Activated CD4-positive, alpha-beta T cell treated with anti-CD3 and anti-CD28 coated beads, Interleukin-2, amount 10 ng/mL, durations not matched to agents 24 days and 14 days (primary cell): Measurements from ENCODE around the gene LMF1. TPM values are rescaled to one million over a fixed set of nuclear protein-coding genes. Genes with fewer than 3 reads are reported as not detected.

ENCODE experiments used
- DNase-seq: peaks from one replicate; pipeline ENCODE4 v3.0.0; 2022
- H3K27ac Mint-ChIP-seq: one replicate; pipeline ENCODE4 v1.8.0; 2022; ENCODE audit warnings: mild to moderate bottlenecking, mixed read lengths
- H3K27me3 Mint-ChIP-seq: one replicate; pipeline ENCODE4 v1.8.0; 2022; ENCODE audit warnings: mixed read lengths
- H3K36me3 Mint-ChIP-seq: one replicate; pipeline ENCODE4 v1.8.0; 2022; ENCODE audit warnings: low read depth, mild to moderate bottlenecking, mixed read lengths
- H3K4me1 Mint-ChIP-seq: one replicate; pipeline ENCODE4 v1.8.0; 2021; ENCODE audit warnings: mixed read lengths
- H3K4me3 Mint-ChIP-seq: one replicate; pipeline ENCODE4 v1.8.0; 2022; ENCODE audit warnings: mild to moderate bottlenecking, moderate library complexity, mixed read lengths
- H3K9me3 Mint-ChIP-seq: one replicate; pipeline ENCODE4 v1.8.0; 2021; ENCODE audit warnings: mixed read lengths
- intact Hi-C: fragments of 100-400 bp; cut with micrococcal nuclease; formaldehyde crosslinking; loops from one replicate; pipeline ENCODE4 v1.15.1; 2023
- total RNA-seq: library from RNA; stranded (reverse); gene quantifications from 2 replicates; pipeline ENCODE4 v1.2.3, GENCODE V29; 2022

The LMF1 gene
- total RNA-seq, result 10.4 and 11.9 TPM in 2 replicates

DNA sequence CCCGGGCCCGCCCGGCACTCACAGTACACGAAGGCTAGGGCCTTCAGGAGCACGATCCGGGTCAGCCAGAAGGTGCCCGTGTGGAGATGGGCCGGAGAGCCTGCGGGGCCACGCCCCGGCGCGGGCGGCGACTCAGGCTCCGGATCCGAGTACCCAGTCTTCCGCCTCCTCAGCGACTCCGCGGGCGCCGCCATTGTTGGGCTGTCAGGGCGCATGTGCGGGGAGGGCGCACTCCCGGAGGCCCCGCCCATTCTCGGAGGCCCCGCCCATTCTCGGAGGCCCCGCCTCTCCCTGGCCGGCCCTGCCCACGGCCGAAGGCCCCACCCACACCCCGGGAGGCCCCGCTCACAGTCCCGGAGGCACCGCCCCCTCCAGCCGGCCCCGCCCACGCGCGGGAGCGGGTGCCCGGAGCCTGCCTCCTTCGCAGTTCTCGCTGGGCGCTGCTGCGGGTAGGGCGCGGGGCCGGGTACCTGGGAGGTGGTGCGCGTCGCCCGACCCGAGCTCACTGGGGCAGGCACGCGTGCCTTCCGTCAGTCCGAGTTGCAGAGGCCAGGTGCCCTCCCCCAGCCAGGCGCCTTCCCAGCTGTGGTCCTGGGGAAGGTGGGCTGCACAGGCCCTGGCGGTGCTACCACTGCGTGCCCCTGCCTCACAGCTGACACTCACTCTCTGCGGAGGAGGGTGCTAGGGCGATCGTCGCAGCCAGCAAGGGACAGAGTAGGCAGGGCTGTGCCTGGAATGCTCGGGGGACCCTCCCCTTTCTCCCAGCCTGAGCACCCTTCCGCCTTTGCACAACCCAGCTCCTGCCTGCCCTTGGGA is at the start of gene LMF1:
Gene LMF1 (minus strand): TSS at position 219 of the 816 bp plus-strand sequence. CDS start 4 bp downstream, at position 215.
- intact Hi-C loops, result loop anchor here (1.0 to 2.0 kb wide), 2 partner anchors 10 to 34 kb away; partner anchors contain the start of gene SOX8
- H3K36me3 Mint-ChIP-seq, result peaks cover 13% of the 10 kb centered on the region
- H3K27ac Mint-ChIP-seq, result peak within 1 kb of the TSS; percentile 62
- peaks cover 11% of the 10 kb centered on the region for H3K4me1 Mint-ChIP-seq
- H3K27me3 Mint-ChIP-seq, result peaks cover 7% of the 10 kb centered on the region
- peak; percentile 99 for DNase-seq
- H3K4me3 Mint-ChIP-seq, result peak within 1 kb of the TSS; percentile 80
- peaks cover 3% of the 10 kb centered on the region for H3K9me3 Mint-ChIP-seq

- Mint-ChIP-seq H3K9me3 (no peaks in the 10 kb centered on the region), H3K27me3 (no peaks in the 10 kb centered on the region), H3K36me3 (no peaks in the 10 kb centered on the region), H3K4me1 (no peaks in the 10 kb centered on the region), H3K27ac (no peak overlapping the region), H3K4me3 (no peak overlapping the region)
- DNase-seq, result no peak
- intact Hi-C loops, result no loop called here
Observed at GRCh38 chr16:1020091-1020399, 49.3 kb upstream of the LMF1 start.

DNA sequence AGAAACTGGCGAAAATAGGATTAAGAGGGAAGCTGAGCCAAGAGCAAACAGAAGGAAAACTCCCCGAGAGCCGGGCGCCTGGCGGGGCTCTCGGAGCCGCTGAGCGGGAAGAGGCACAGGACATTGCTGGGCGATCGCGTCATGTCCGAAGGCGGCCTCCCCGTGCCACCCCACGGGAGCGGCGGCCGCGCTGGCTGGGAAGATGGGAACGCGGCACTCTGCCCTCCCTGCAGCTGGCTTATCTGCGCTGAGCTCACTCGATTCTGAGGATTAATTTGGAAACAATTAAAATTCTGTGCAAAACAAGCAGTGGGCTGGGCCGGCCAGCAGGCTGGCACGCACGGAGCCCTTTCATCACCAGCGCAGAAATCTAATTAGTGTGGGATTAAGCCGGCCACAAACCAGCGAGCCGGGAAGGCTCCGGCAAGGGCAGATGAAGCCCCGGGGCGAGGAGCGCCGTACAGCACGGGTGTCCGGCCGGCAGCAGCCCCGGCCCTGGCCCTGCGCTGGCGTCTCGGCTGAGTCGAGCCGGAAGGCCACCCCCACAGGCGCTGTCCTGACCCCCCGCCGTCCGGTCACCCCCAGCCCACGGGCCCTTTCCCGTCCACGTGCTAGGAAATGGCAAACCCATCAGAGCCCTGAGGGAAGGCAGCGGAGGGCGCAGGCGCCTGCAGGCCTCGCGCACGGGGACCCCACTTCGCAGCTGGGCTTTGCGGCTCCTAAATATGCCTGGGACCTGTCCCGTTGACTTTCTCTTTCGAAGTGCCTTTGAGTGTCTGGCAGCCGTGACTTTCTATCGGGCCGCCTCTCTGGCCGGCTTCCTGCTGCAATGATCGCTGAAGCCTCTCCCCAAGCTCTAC is 48.7 kb upstream of the LMF1 start:
- Mint-ChIP-seq H3K27ac (no peak overlapping the region), H3K9me3 (no peaks in the 10 kb centered on the region), H3K36me3 (no peaks in the 10 kb centered on the region), H3K4me1 (no peaks in the 10 kb centered on the region), H3K27me3 (no peaks in the 10 kb centered on the region), H3K4me3 (no peak overlapping the region)
- DNase-seq, result no peak
- intact Hi-C loops, result no loop called here

GRCh38 chr16:1018447-1019198 is 47.8 kb upstream of the LMF1 start:
- no peaks in the 10 kb centered on the region for H3K36me3 Mint-ChIP-seq
- H3K9me3 Mint-ChIP-seq, result no peaks in the 10 kb centered on the region
- no peak overlapping the region for H3K27ac Mint-ChIP-seq
- DNase-seq, result no peak
- no peaks in the 10 kb centered on the region for H3K27me3 Mint-ChIP-seq
- no peaks in the 10 kb centered on the region for H3K4me1 Mint-ChIP-seq
- intact Hi-C loops, result no loop called here
- H3K4me3 Mint-ChIP-seq, result no peak overlapping the region

- no peak overlapping the region for H3K4me3 Mint-ChIP-seq
- intact Hi-C loops, result no loop called here
Observed at GRCh38 chr16:1014771-1015495, 44.1 kb upstream of the LMF1 start.

GRCh38 chr16:1014221-1014620 is 43.4 kb upstream of the LMF1 start:
- Mint-ChIP-seq H3K9me3 (no peaks in the 10 kb centered on the region), H3K27ac (no peak overlapping the region), H3K27me3 (peaks cover 6% of the 10 kb centered on the region), H3K4me1 (no peaks in the 10 kb centered on the region), H3K4me3 (no peak overlapping the region), H3K36me3 (no peaks in the 10 kb centered on the region)
- intact Hi-C loops, result no loop called here
- no peak for DNase-seq

More at GRCh38 chr16:1014771-1015495, 44.1 kb upstream of the LMF1 start:
- DNase-seq, result no peak
- Mint-ChIP-seq H3K36me3 (no peaks in the 10 kb centered on the region), H3K4me1 (no peaks in the 10 kb centered on the region), H3K27me3 (peaks cover 3% of the 10 kb centered on the region), H3K9me3 (no peaks in the 10 kb centered on the region), H3K27ac (no peak overlapping the region)

- no peak for DNase-seq
- H3K36me3 Mint-ChIP-seq, result no peaks in the 10 kb centered on the region
- intact Hi-C loops, result no loop called here
- no peak overlapping the region for H3K4me3 Mint-ChIP-seq
- peaks cover 10% of the 10 kb centered on the region for H3K27me3 Mint-ChIP-seq
- H3K4me1 Mint-ChIP-seq, result no peaks in the 10 kb centered on the region
- no peaks in the 10 kb centered on the region for H3K9me3 Mint-ChIP-seq
- H3K27ac Mint-ChIP-seq, result no peak overlapping the region
Observed at GRCh38 chr16:1013593-1013900, 42.8 kb upstream of the LMF1 start.

GRCh38 chr16:1012722-1013592 is 42.2 kb upstream of the LMF1 start:
- no peaks in the 10 kb centered on the region for H3K9me3 Mint-ChIP-seq
- peaks cover 11% of the 10 kb centered on the region for H3K27me3 Mint-ChIP-seq
- H3K36me3 Mint-ChIP-seq, result no peaks in the 10 kb centered on the region
- no peak overlapping the region for H3K4me3 Mint-ChIP-seq
- H3K4me1 Mint-ChIP-seq, result no peaks in the 10 kb centered on the region
- no peak for DNase-seq
- intact Hi-C loops, result no loop called here
- no peak overlapping the region for H3K27ac Mint-ChIP-seq

DNA sequence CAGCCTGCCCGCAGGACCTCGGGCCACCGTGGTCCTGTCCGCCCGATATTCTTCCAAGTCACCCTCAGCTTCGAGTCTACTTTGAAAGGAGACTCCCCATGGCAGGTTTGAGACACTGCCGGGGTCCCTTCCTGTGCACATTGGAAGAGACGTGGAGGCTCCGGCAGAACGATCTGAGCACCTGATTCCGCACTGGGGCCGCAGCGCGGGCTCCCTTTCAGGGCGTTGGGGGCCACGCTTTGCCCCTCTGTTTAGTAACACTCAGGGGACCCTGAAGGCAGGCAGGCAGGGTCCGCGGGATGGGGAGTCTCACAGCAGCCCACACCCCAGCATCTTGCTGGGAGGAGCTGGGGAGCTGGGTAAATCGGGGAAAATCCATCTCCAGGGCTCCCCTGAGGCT is 41.4 kb upstream of the LMF1 start:
- Mint-ChIP-seq H3K27me3 (peaks cover 11% of the 10 kb centered on the region), H3K27ac (no peak overlapping the region), H3K4me3 (no peak overlapping the region), H3K36me3 (no peaks in the 10 kb centered on the region), H3K9me3 (no peaks in the 10 kb centered on the region), H3K4me1 (no peaks in the 10 kb centered on the region)
- intact Hi-C loops, result no loop called here
- no peak for DNase-seq

DNA sequence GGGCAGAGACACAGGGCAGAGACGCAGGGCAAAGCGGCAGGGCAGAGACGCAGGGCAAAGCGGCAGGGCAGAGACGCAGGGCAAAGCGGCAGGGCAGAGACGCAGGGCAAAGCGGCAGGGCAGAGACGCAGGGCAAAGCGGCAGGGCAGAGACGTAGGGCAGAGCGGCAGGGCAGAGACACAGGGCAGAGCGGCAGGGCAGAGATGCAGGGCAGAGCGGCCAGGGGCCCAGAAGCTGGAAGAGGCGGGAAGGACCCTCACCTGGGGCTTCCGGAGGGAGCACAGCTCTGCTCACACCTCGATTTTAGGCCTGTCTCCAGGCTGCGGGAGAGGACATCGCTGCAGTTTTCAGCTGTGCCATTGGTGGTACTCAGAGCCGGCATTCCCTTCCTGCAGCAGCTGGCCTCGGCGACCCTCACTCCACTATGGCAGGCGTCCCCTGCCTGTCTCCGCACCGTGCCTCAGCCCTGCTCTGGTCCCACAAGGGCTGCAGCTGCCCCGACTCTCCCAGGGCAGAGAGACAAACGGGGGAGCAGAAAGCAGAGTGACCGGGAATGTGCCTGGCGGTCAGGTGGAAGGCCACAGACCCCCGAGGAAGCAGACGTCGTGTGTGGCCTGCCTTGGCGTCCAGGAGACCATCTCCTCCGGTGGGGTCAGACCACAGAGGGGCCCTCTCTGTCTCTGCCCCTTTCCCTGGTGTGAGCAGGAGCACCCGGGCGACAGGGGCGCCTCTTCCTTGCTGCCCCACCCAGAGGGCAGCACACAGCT is 40.7 kb upstream of the LMF1 start:
- intact Hi-C loops, result no loop called here
- Mint-ChIP-seq H3K4me3 (no peak overlapping the region), H3K27ac (no peak overlapping the region), H3K9me3 (no peaks in the 10 kb centered on the region), H3K27me3 (peaks cover 11% of the 10 kb centered on the region), H3K4me1 (no peaks in the 10 kb centered on the region), H3K36me3 (no peaks in the 10 kb centered on the region)
- no peak for DNase-seq

DNA sequence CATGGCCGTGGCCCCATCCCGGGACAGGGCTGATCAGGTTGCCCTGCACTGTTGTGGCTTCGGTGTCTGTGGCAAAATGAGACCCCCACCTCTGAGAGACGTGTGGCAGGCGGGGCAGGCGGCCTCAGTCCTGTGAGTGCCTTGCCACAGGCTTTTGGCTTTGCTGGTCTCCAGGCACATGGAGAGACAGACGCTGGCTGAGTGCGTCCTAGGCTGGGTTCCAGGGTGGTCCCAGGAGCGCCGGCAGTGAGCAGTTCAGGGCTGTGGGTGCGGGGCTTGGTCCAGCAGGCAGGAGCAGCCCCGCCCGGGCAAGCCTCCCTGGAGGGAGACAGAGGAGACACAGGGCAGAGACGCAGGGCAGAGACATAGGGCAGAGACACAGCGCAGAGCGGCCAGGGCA is 40.0 kb upstream of the LMF1 start:
- intact Hi-C loops, result no loop called here
- peaks cover 14% of the 10 kb centered on the region for H3K27me3 Mint-ChIP-seq
- no peaks in the 10 kb centered on the region for H3K9me3 Mint-ChIP-seq
- no peak for DNase-seq
- no peaks in the 10 kb centered on the region for H3K36me3 Mint-ChIP-seq
- H3K4me1 Mint-ChIP-seq, result no peaks in the 10 kb centered on the region
- H3K4me3 Mint-ChIP-seq, result no peak overlapping the region
- no peak overlapping the region for H3K27ac Mint-ChIP-seq

DNA sequence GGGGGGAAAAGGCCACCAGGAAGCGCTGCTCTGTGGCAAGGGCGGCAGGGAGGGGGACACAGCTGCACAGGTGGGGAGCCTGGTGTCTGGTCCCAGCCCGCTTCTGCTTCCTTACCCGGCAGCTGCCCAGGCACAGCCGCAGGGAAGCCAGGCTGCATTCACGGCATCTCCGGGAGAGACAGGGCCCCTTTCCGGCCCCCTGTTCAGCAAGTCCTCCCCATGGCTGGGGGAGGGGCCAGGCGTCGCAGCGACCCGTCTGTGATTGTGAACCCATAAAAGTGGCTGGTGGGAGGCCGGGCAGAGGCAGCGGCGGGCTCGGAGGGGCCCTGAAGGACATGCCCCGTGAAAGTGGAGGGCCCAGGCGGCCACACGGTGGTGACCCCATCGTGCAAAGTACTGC is 39.5 kb upstream of the LMF1 start:
- Mint-ChIP-seq H3K4me3 (no peak overlapping the region), H3K27me3 (peaks cover 15% of the 10 kb centered on the region), H3K4me1 (peaks cover 1% of the 10 kb centered on the region), H3K9me3 (no peaks in the 10 kb centered on the region), H3K27ac (no peak overlapping the region), H3K36me3 (no peaks in the 10 kb centered on the region)
- intact Hi-C loops, result no loop called here
- DNase-seq, result no peak
